ENCODE measurements around the gene ART3.

DNA sequence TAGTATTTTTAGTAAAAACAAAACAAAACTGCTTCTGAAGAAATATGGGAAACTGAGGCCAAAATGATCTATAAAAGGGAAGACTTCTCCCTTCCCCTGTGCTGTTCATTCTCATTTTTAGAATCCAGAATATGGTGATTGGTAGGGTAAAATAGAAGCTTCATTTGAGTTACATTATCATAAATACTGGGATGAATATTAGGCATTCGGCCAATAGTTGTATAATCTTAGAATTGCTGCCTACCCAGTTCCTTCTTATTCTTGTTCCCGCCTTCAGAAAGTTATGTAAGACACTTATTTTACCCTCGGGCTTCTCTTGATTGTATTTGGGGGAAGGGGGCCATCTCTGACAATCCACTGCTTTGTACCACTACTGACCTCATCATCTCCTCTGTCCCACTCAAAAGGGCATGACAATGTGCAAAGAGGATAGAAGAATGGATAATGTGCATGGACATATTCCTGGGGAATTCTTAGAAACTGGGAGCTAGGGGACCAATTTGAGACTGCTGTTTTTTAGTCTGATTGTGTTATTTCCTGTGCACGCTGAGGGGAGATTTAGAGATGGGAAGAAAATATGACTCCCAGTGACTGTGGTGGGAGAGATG, 588 bp downstream of the ART3 start:
- TF ChIP-seq, protein P1, sequence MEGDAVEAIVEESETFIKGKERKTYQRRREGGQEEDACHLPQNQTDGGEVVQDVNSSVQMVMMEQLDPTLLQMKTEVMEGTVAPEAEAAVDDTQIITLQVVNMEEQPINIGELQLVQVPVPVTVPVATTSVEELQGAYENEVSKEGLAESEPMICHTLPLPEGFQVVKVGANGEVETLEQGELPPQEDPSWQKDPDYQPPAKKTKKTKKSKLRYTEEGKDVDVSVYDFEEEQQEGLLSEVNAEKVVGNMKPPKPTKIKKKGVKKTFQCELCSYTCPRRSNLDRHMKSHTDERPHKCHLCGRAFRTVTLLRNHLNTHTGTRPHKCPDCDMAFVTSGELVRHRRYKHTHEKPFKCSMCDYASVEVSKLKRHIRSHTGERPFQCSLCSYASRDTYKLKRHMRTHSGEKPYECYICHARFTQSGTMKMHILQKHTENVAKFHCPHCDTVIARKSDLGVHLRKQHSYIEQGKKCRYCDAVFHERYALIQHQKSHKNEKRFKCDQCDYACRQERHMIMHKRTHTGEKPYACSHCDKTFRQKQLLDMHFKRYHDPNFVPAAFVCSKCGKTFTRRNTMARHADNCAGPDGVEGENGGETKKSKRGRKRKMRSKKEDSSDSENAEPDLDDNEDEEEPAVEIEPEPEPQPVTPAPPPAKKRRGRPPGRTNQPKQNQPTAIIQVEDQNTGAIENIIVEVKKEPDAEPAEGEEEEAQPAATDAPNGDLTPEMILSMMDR (IDR thresholded peaks at IDR 0.05), result no peak
- TF ChIP-seq POLR2A (IDR thresholded peaks at IDR 0.05), result no peak
- no peak for TF ChIP-seq EP300 (IDR thresholded peaks at IDR 0.05)

Measured in tibial nerve (tissue), 4 donors.